Smooth muscle cell of the brain vasculature (primary cell): ENCODE data around the gene HFM1.
"Not testable (repeated sequence)": the region's sequence is repeated elsewhere in the genome, so short reads cannot be mapped to it uniquely, and the experiment has no call there.

Experiments used
- DNase-seq: peaks from one replicate; pipeline ENCODE4 v3.0.0-alpha.2; 2012; ENCODE audit warnings: low read depth, low spot score

The HFM1 gene

GRCh38 chr1:91374086-91374485 lies 30.6 kb downstream of the HFM1 start:
- DNase-seq: no peak

- DNase-seq: not testable (repeated sequence)
Measured at GRCh38 chr1:91372230-91372629, 32.4 kb downstream of the HFM1 start.

- no peak for DNase-seq
Measured at GRCh38 chr1:91349524-91349923, 55.1 kb downstream of the HFM1 start.

GRCh38 chr1:91346824-91347223 lies 57.8 kb downstream of the HFM1 start:
- no peak for DNase-seq

GRCh38 chr1:91345395-91346005 lies 59.1 kb downstream of the HFM1 start:
- DNase-seq: no peak

- no peak for DNase-seq
Measured at GRCh38 chr1:91338501-91338900, 66.1 kb downstream of the HFM1 start.

GRCh38 chr1:91335603-91336002 lies 69.0 kb downstream of the HFM1 start:
- no peak for DNase-seq

- no peak for DNase-seq
Measured at GRCh38 chr1:91334856-91335255, 69.8 kb downstream of the HFM1 start.

GRCh38 chr1:91325456-91325855 lies 79.2 kb downstream of the HFM1 start:
- DNase-seq: no peak

- no peak for DNase-seq
Measured at GRCh38 chr1:91314643-91315042, 90.0 kb downstream of the HFM1 start.

GRCh38 chr1:91311672-91312071 lies 93.0 kb downstream of the HFM1 start:
- no peak for DNase-seq

GRCh38 chr1:91308544-91308943 lies 96.1 kb downstream of the HFM1 start:
- DNase-seq: no peak

- no peak for DNase-seq
Measured at GRCh38 chr1:91307784-91308409, 96.7 kb downstream of the HFM1 start.

- no peak for DNase-seq
Measured at GRCh38 chr1:91303165-91303564, 101.5 kb downstream of the HFM1 start.

- not testable (repeated sequence) for DNase-seq
Measured at GRCh38 chr1:91288843-91289553, 115.6 kb downstream of the HFM1 start.

- DNase-seq: not testable (repeated sequence)
Measured at GRCh38 chr1:91286962-91287317, 117.7 kb downstream of the HFM1 start.

GRCh38 chr1:91286259-91286961 lies 118.2 kb downstream of the HFM1 start:
- DNase-seq: not testable (repeated sequence)

- no peak for DNase-seq
Measured at GRCh38 chr1:91283421-91283726, 121.3 kb downstream of the HFM1 start.

GRCh38 chr1:91282695-91283420 lies 121.8 kb downstream of the HFM1 start:
- peak; percentile 43 for DNase-seq

GRCh38 chr1:91281782-91282181 lies 122.9 kb downstream of the HFM1 start:
- no peak for DNase-seq

GRCh38 chr1:91278754-91279153 lies 125.9 kb downstream of the HFM1 start:
- no peak for DNase-seq

- DNase-seq: no peak
Measured at GRCh38 chr1:91273875-91274274, 130.8 kb downstream of the HFM1 start.
